ENCODE results near the gene IRF2BP1. TPM values are rescaled to one million over a fixed set of nuclear protein-coding genes. Genes with fewer than 3 reads are reported as not detected.

IRF2BP1 gene
- total and polyA plus RNA-seq, 2 of the 13 experiments (the other 11 are each of a cell fraction or from before 2014, with no cell fraction given), result 4.3 to 14.3 TPM

- no peak for TF ChIP-seq PAWR (CRISPR knock-in tag; IDR thresholded peaks at IDR 0.05; ENCODE audit: borderline replicate concordance)
- TF ChIP-seq FOXK2 (IDR thresholded peaks at IDR 0.05), result no peak
- TF ChIP-seq ZNF629 (CRISPR knock-in tag; conservative IDR thresholded peaks at IDR 0.05), result peak; percentile 38; the same call in 1 of the 2 replicates
- no peak for TF ChIP-seq ZNF282 (IDR thresholded peaks at IDR 0.05; ENCODE audit: partially characterized antibody)
- TF ChIP-seq SAP130 (CRISPR knock-in tag; IDR thresholded peaks at IDR 0.05; ENCODE audit: low read depth), result peak; percentile 54; the same call in 1 of the 2 replicates
- no peak for TF ChIP-seq ZNF784 (CRISPR knock-in tag; IDR thresholded peaks at IDR 0.05; ENCODE audit: borderline replicate concordance)
- TF ChIP-seq ZNF589 (CRISPR knock-in tag; conservative IDR thresholded peaks at IDR 0.05), result no peak
Measured at GRCh38 chr19:45911291-45911690, 25.4 kb upstream of the IRF2BP1 start (continued).

- no TSS peak for BruUV-seq (replicated peaks)
- FAIRE-seq, result no peak
- CTCF ChIA-PET (ENCODE audit: low intra/inter-chr PET ratio, low total read pairs), result no interaction called here
Measured at GRCh38 chr19:45908956-45909355, 23.0 kb upstream of the IRF2BP1 start.

More at GRCh38 chr19:45908956-45909355, 23.0 kb upstream of the IRF2BP1 start:
- POLR2A ChIA-PET, result interaction anchor here (1.2 kb wide), 1 partner anchor 45 kb away, joined by 3 read pairs; no protein-coding TSS in a partner anchor
- Histone ChIP-seq H3K27me3 (ENCODE audit: control insufficient read depth in 1 of 2, insufficient read depth in 2 of 2, low read length in 2 of 2) (peaks cover 0 to 3% of the 10 kb centered on the region in 2 experiments; a peak in 2 of 5 replicates), H3K79me2 (ENCODE audit: insufficient read depth, low read length) (no peaks in the 10 kb centered on the region), H3K27ac (ENCODE audit: extremely low read length, insufficient read depth, low read length) (no peak overlapping the region), H4K20me1 (ENCODE audit: insufficient read depth, low read length) (no peaks in the 10 kb centered on the region), H3K9me3 (ENCODE audit: low read length) (no peaks in the 10 kb centered on the region), H2AFZ (ENCODE audit: low read length) (no peak overlapping the region), H3K4me3 (replicated peaks in 1 of 3; ENCODE audit: insufficient read depth in 1 of 3, low read depth in 2 of 3, low read length in 3 of 3) (no peak overlapping the region), H3K36me3 (replicated peaks in 1 of 2; ENCODE audit: control insufficient read depth in 1 of 2, insufficient read depth in 2 of 2, low read length in 2 of 2) (no peaks in the 10 kb centered on the region), H3K4me1 (ENCODE audit: insufficient read depth, low read length) (peaks cover 35% of the 10 kb centered on the region), H3K4me2 (ENCODE audit: low read depth, low read length) (no peak overlapping the region), H3K9ac (ENCODE audit: insufficient read depth, low read depth, low read length) (no peak overlapping the region)
- DNase-seq (ENCODE audit: low spot score), result no peak
- ATAC-seq, result no peak
- WGBS (ENCODE audit: low lambda C conversion rate), result 16% methylated on average over 5 of the region's 5 CpGs
- in situ Hi-C loops (cut with HindIII; ENCODE audit: extremely low pct_ligation_motif_present, low pct_unique_long_range_greater_than_20kb) (loop anchor here (10.0 kb wide), 1 partner anchor 166 kb away; no protein-coding TSS in a partner anchor), intact Hi-C loops (cut with micrococcal nuclease; ENCODE audit: unreplicated experiment) (no loop called here)
- TF ChIP-seq CCAR2 (optimal IDR thresholded peaks at IDR 0.05; ENCODE audit: low read depth, low read length) (no peak), STAG1 (CRISPR knock-in tag; IDR thresholded peaks at IDR 0.05) (peak; percentile 3; the same call in 1 of the 2 replicates), AFF4 (CRISPR knock-in tag; IDR thresholded peaks at IDR 0.05) (no peak)

All from HepG2 (cell line).